ENCODE data around the gene ATP6V1C2.

Gene ATP6V1C2

GRCh38 chr2:10760794-10761504 lies 39.5 kb downstream of the ATP6V1C2 start:
- TF ChIP-seq SP1 (IDR thresholded peaks at IDR 0.05) (no peak), FOXA1 (IDR thresholded peaks at IDR 0.05) (no peak), ARNT (IDR thresholded peaks at IDR 0.05) (no peak), FOXM1 (IDR thresholded peaks at IDR 0.05; ENCODE audit: borderline replicate concordance) (no peak), SUZ12 (IDR thresholded peaks at IDR 0.05) (no peak), LEF1 (IDR thresholded peaks at IDR 0.05; ENCODE audit: borderline replicate concordance) (no peak), ELF4 (IDR thresholded peaks at IDR 0.05) (no peak), CTBP1 (IDR thresholded peaks at IDR 0.05; ENCODE audit: borderline replicate concordance) (no peak), ZNF384 (IDR thresholded peaks at IDR 0.05) (no peak), NFRKB (IDR thresholded peaks at IDR 0.05) (no peak), HDGF (IDR thresholded peaks at IDR 0.05; ENCODE audit: borderline replicate concordance) (no peak), FOXK2 (IDR thresholded peaks at IDR 0.05) (no peak), PKNOX1 (IDR thresholded peaks at IDR 0.05) (no peak), BHLHE40 (IDR thresholded peaks at IDR 0.05; ENCODE audit: borderline replicate concordance) (no peak), L3MBTL2 (conservative IDR thresholded peaks at IDR 0.05) (no peak), TARDBP (IDR thresholded peaks at IDR 0.05) (no peak)
- POLR2A ChIA-PET = no interaction called here

GRCh38 chr2:10761591-10761990 lies 40.2 kb downstream of the ATP6V1C2 start:
- POLR2A ChIA-PET = no interaction called here
- DNase-seq (ENCODE audit: extremely low spot score) = no peak
- TF ChIP-seq ZNF384 (IDR thresholded peaks at IDR 0.05) (no peak), NFRKB (IDR thresholded peaks at IDR 0.05) (no peak), ARNT (IDR thresholded peaks at IDR 0.05) (no peak), LEF1 (IDR thresholded peaks at IDR 0.05; ENCODE audit: borderline replicate concordance) (no peak), CTBP1 (IDR thresholded peaks at IDR 0.05; ENCODE audit: borderline replicate concordance) (no peak), TARDBP (IDR thresholded peaks at IDR 0.05) (no peak), PKNOX1 (IDR thresholded peaks at IDR 0.05) (no peak), BHLHE40 (IDR thresholded peaks at IDR 0.05; ENCODE audit: borderline replicate concordance) (no peak), FOXM1 (IDR thresholded peaks at IDR 0.05; ENCODE audit: borderline replicate concordance) (no peak), L3MBTL2 (conservative IDR thresholded peaks at IDR 0.05) (no peak), SP1 (IDR thresholded peaks at IDR 0.05) (no peak), FOXK2 (IDR thresholded peaks at IDR 0.05) (no peak), FOXA1 (IDR thresholded peaks at IDR 0.05) (no peak), HDGF (IDR thresholded peaks at IDR 0.05; ENCODE audit: borderline replicate concordance) (no peak), SUZ12 (IDR thresholded peaks at IDR 0.05) (no peak), ELF4 (IDR thresholded peaks at IDR 0.05) (no peak)
- CTCF ChIA-PET = no interaction called here

More at GRCh38 chr2:10760794-10761504, 39.5 kb downstream of the ATP6V1C2 start:
- no peak for DNase-seq (ENCODE audit: extremely low spot score)
- CTCF ChIA-PET = interaction anchor here (0.6 kb wide), 1 partner anchor 57 kb away, joined by 4 read pairs; no protein-coding TSS in a partner anchor

- no peak for DNase-seq (ENCODE audit: extremely low spot score)
- POLR2A ChIA-PET = no interaction called here
These were observed 41.4 kb downstream of the ATP6V1C2 start for GRCh38 chr2:10762651-10763460.

GRCh38 chr2:10763461-10763800 lies 42.0 kb downstream of the ATP6V1C2 start:
- TF ChIP-seq FOXA1 (IDR thresholded peaks at IDR 0.05) (no peak), SUZ12 (IDR thresholded peaks at IDR 0.05) (no peak)
- no peak for DNase-seq (ENCODE audit: extremely low spot score)
- CTCF ChIA-PET = no interaction called here
- POLR2A ChIA-PET = no interaction called here

More at GRCh38 chr2:10762651-10763460, 41.4 kb downstream of the ATP6V1C2 start:
- TF ChIP-seq L3MBTL2 (conservative IDR thresholded peaks at IDR 0.05) (no peak), SUZ12 (IDR thresholded peaks at IDR 0.05) (no peak), TARDBP (IDR thresholded peaks at IDR 0.05) (no peak), FOXM1 (IDR thresholded peaks at IDR 0.05; ENCODE audit: borderline replicate concordance) (no peak), CTBP1 (IDR thresholded peaks at IDR 0.05; ENCODE audit: borderline replicate concordance) (no peak), NFRKB (IDR thresholded peaks at IDR 0.05) (no peak), ZNF384 (IDR thresholded peaks at IDR 0.05) (no peak), BHLHE40 (IDR thresholded peaks at IDR 0.05; ENCODE audit: borderline replicate concordance) (no peak), FOXA1 (IDR thresholded peaks at IDR 0.05) (no peak)
- CTCF ChIA-PET = no interaction called here

- DNase-seq (ENCODE audit: extremely low spot score) = no peak
- TF ChIP-seq BHLHE40 (IDR thresholded peaks at IDR 0.05; ENCODE audit: borderline replicate concordance) (no peak), ZNF384 (IDR thresholded peaks at IDR 0.05) (no peak), FOXM1 (IDR thresholded peaks at IDR 0.05; ENCODE audit: borderline replicate concordance) (no peak), L3MBTL2 (conservative IDR thresholded peaks at IDR 0.05) (no peak), LEF1 (IDR thresholded peaks at IDR 0.05; ENCODE audit: borderline replicate concordance) (no peak), HDGF (IDR thresholded peaks at IDR 0.05; ENCODE audit: borderline replicate concordance) (no peak), NFRKB (IDR thresholded peaks at IDR 0.05) (no peak), PKNOX1 (IDR thresholded peaks at IDR 0.05) (no peak), SUZ12 (IDR thresholded peaks at IDR 0.05) (no peak), CTBP1 (IDR thresholded peaks at IDR 0.05; ENCODE audit: borderline replicate concordance) (no peak), ARNT (IDR thresholded peaks at IDR 0.05) (no peak)
- CTCF ChIA-PET = no interaction called here
- POLR2A ChIA-PET = no interaction called here
These were observed 42.8 kb downstream of the ATP6V1C2 start for GRCh38 chr2:10764096-10764785.
